Neuronal stem cell (in vitro differentiated cells): Measurements from ENCODE around the gene ADCY10.

ENCODE experiments used
- DNase-seq: peaks from one replicate; pipeline ENCODE4 v3.0.0-alpha.2; 2013; ENCODE audit warnings: low spot score
- H2AFZ ChIP-seq: one replicate; pipeline ENCODE4 v1.6.1; 2013; ENCODE audit warnings: mild to moderate bottlenecking, low read length, inconsistent platforms
- H2AK5ac ChIP-seq: 2 replicates; pipeline ENCODE4 v1.6.1; 2013; ENCODE audit warnings: low read depth, mild to moderate bottlenecking, inconsistent platforms, low read length, moderate library complexity, mixed read lengths
- H2BK120ac ChIP-seq: 2 replicates; pipeline ENCODE4 v1.6.1; 2013; ENCODE audit warnings: low read depth, mild to moderate bottlenecking, inconsistent platforms, low read length, moderate library complexity, mixed read lengths
- H2BK12ac ChIP-seq: one replicate; pipeline ENCODE4 v1.6.1; 2013; ENCODE audit warnings: low read length, inconsistent platforms
- H2BK15ac ChIP-seq: 2 replicates; pipeline ENCODE4 v1.6.1; 2013; ENCODE audit warnings: mild to moderate bottlenecking, low read length, inconsistent platforms, mixed read lengths
- H2BK5ac ChIP-seq: one replicate; pipeline ENCODE4 v1.6.1; 2013; ENCODE audit warnings: inconsistent platforms, mild to moderate bottlenecking, low read length, moderate library complexity
- H3K14ac ChIP-seq: one replicate; pipeline ENCODE4 v1.6.1; 2013; ENCODE audit warnings: low read length, inconsistent platforms
- H3K18ac ChIP-seq: 2 replicates; pipeline ENCODE4 v1.6.1; 2013; ENCODE audit warnings: low read length, inconsistent platforms
- H3K23ac ChIP-seq: 2 replicates; pipeline ENCODE4 v1.6.1; 2013; ENCODE audit warnings: low read depth, mild to moderate bottlenecking, mixed read lengths, low read length, inconsistent platforms; ENCODE audit not compliant: poor library complexity
- H3K27ac ChIP-seq: replicated peaks from 3 replicates; pipeline ENCODE4 v1.5.1; 2013; ENCODE audit warnings: low read length, inconsistent platforms
- H3K27me3 ChIP-seq, 3 experiments: 2 replicates each; pipeline ENCODE4 v1.6.1; 2013; ENCODE audit warnings: low read length in 3 of 3, mild to moderate bottlenecking in 2 of 3, inconsistent platforms in 1 of 3, low read depth in 1 of 3, mixed read lengths in 1 of 3, moderate library complexity in 1 of 3; ENCODE audit not compliant: control insufficient read depth in 3 of 3, insufficient read depth in 3 of 3
- H3K36me3 ChIP-seq, 2 donors: replicated peaks in 1 of 2; 2 replicates each; pipeline ENCODE4 v1.6.1; 2013; ENCODE audit warnings: low read length in 2 of 2; ENCODE audit not compliant: control insufficient read depth in 2 of 2, insufficient read depth in 2 of 2
- H3K4ac ChIP-seq: 2 replicates; pipeline ENCODE4 v1.6.1; 2013; ENCODE audit warnings: inconsistent platforms, mild to moderate bottlenecking, low read length, moderate library complexity
- H3K4me1 ChIP-seq, 2 donors: 1 replicate in 1 of 2; 2 replicates in 1 of 2; pipeline ENCODE4 v1.6.1; 2013; ENCODE audit warnings: low read length in 2 of 2, low read depth in 1 of 2; ENCODE audit not compliant: control insufficient read depth in 2 of 2, insufficient read depth in 1 of 2
- H3K4me2 ChIP-seq: one replicate; pipeline ENCODE4 v1.6.1; 2013; ENCODE audit warnings: mild to moderate bottlenecking, low read length, inconsistent platforms; ENCODE audit not compliant: insufficient read depth, poor library complexity, severe bottlenecking
- H3K4me3 ChIP-seq, 2 donors: 2 replicates each; pipeline ENCODE4 v1.5.1; 2013; ENCODE audit warnings: low read length in 2 of 2, mild to moderate bottlenecking in 2 of 2, inconsistent platforms in 1 of 2, moderate library complexity in 1 of 2
- H3K79me1 ChIP-seq: one replicate; pipeline ENCODE4 v1.6.1; 2013; ENCODE audit warnings: low read depth, mild to moderate bottlenecking, inconsistent platforms, low read length, moderate library complexity
- H3K9ac ChIP-seq: one replicate; pipeline ENCODE4 v1.6.1; 2013; ENCODE audit warnings: mild to moderate bottlenecking, low read depth, low read length, inconsistent platforms; ENCODE audit not compliant: poor library complexity
- H3K9me3 ChIP-seq, 2 donors: replicated peaks in 1 of 2; 2 replicates each; pipeline versions ENCODE3 to v1.6.1; 2013; ENCODE audit warnings: low read length in 2 of 2, mild to moderate bottlenecking in 2 of 2, inconsistent platforms in 1 of 2, low read depth in 1 of 2, mixed read lengths in 1 of 2, moderate library complexity in 1 of 2; ENCODE audit not compliant: control insufficient read depth in 2 of 2, insufficient read depth in 1 of 2
- H4K8ac ChIP-seq: one replicate; pipeline ENCODE4 v1.6.1; 2013; ENCODE audit warnings: low read depth, mild to moderate bottlenecking, inconsistent platforms, low read length, moderate library complexity
- H4K91ac ChIP-seq: one replicate; pipeline ENCODE4 v1.6.1; 2013; ENCODE audit warnings: low read length, low read depth, mild to moderate bottlenecking, inconsistent platforms; ENCODE audit not compliant: poor library complexity
- WGBS, 2 donors: extraction: QIAGEN DNeasy Blood & Tissue Kit; methylation state at CpG; one replicate each; pipeline ENCODE4 v1.1.7; 2013; ENCODE audit warnings: missing lambda C conversion rate in 2 of 2, mixed read lengths in 1 of 2; ENCODE audit not compliant: insufficient read length in 2 of 2, insufficient replicate concordance in 1 of 2; ENCODE audit errors: extremely low coverage in 2 of 2; 5-methylcytosine and 5-hydroxymethylcytosine counted together

Gene ADCY10

GRCh38 chr1:167927046-167927754, 13.3 kb upstream of the ADCY10 start:
- DNase-seq: no peak
- no peak overlapping the region for H2BK15ac ChIP-seq
- no peak overlapping the region for H4K91ac ChIP-seq
- no peaks in the 10 kb centered on the region for H3K9me3 ChIP-seq
- no peak overlapping the region for H2BK5ac ChIP-seq
- peaks cover 0 to 2% of the 10 kb centered on the region in 2 donors for H3K4me1 ChIP-seq
- H3K14ac ChIP-seq: no peak overlapping the region
- no peaks in the 10 kb centered on the region for H3K36me3 ChIP-seq
- no CpG with 5 or more reads among the region's 4 CpGs for WGBS, 2 donors
- no peak overlapping the region for H3K18ac ChIP-seq
- H3K4me3 ChIP-seq: no peak overlapping the region
- no peak overlapping the region for H2AK5ac ChIP-seq
- H3K27ac ChIP-seq: no peak overlapping the region
- no peak overlapping the region for H3K23ac ChIP-seq
- H3K9ac ChIP-seq: no peak overlapping the region
- H3K4me2 ChIP-seq: no peak overlapping the region
- no peak overlapping the region for H4K8ac ChIP-seq
- H3K4ac ChIP-seq: no peak overlapping the region
- H2AFZ ChIP-seq: no peak overlapping the region
- H3K27me3 ChIP-seq: no peaks in the 10 kb centered on the region
- H2BK120ac ChIP-seq: no peak overlapping the region
- H2BK12ac ChIP-seq: no peak overlapping the region
- H3K79me1 ChIP-seq: no peaks in the 10 kb centered on the region

GRCh38 chr1:167926486-167926997, 12.6 kb upstream of the ADCY10 start:
- Histone ChIP-seq H3K4ac (no peak overlapping the region), H3K27me3 (no peaks in the 10 kb centered on the region), H2AK5ac (no peak overlapping the region), H2BK15ac (no peak overlapping the region), H3K14ac (no peak overlapping the region), H3K27ac (no peak overlapping the region), H3K79me1 (no peaks in the 10 kb centered on the region), H3K23ac (no peak overlapping the region), H2BK5ac (no peak overlapping the region), H3K4me1 (peaks cover 0 to 2% of the 10 kb centered on the region in 2 donors), H3K18ac (no peak overlapping the region), H4K91ac (no peak overlapping the region), H2AFZ (no peak overlapping the region), H2BK120ac (no peak overlapping the region), H3K4me3 (no peak overlapping the region), H3K36me3 (no peaks in the 10 kb centered on the region), H3K9me3 (no peaks in the 10 kb centered on the region), H3K9ac (no peak overlapping the region), H3K4me2 (no peak overlapping the region), H2BK12ac (no peak overlapping the region), H4K8ac (no peak overlapping the region)
- WGBS, 2 donors: no CpG with 5 or more reads among the region's 6 CpGs
- DNase-seq: no peak

DNA sequence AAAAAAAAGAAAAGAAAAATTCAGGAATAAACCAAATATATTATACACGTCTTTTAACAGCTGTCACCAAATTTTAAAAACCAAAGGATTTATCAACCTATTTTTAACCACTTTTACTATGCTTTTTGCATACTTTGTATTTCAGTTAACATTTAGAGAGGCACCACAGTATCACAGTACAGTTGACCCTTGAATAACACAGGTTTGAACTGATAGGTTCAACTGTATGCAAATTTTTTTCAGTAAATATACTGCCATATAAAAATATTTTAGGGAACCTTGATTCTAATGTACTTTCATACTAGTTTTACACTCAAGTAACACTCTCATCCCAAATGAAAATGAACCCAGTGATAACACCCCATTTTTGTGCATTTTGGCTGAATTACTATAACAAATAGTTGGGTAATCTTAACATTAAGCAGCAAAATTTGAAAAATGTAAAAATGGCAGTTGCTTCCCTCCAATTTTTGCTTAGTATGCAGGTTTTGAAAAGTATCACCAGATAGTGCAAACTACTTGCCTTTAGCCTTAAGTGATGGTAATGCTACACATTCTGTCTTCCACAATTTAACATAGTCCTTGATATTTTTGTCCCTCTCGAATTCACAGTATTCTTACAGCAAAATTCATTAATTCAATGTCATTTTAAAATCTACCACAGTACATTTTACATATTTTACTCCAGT, 10.8 kb upstream of the ADCY10 start:
- H2BK120ac ChIP-seq: no peak overlapping the region
- H4K91ac ChIP-seq: no peak overlapping the region
- H3K4me3 ChIP-seq: no peak overlapping the region
- 100% methylated on average over 1 of the region's 2 CpGs; no CpG with 5 or more reads in 1 of the 2 donors for WGBS, 2 donors
- no peak overlapping the region for H2AK5ac ChIP-seq
- H3K4me1 ChIP-seq: peaks cover 0 to 2% of the 10 kb centered on the region in 2 donors
- no peak overlapping the region for H2BK15ac ChIP-seq
- no peaks in the 10 kb centered on the region for H3K27me3 ChIP-seq
- no peak overlapping the region for H3K4me2 ChIP-seq
- H2BK12ac ChIP-seq: no peak overlapping the region
- DNase-seq: no peak
- no peak overlapping the region for H4K8ac ChIP-seq
- no peak overlapping the region for H2BK5ac ChIP-seq
- H3K9ac ChIP-seq: no peak overlapping the region
- H3K4ac ChIP-seq: no peak overlapping the region
- H3K79me1 ChIP-seq: no peaks in the 10 kb centered on the region
- no peaks in the 10 kb centered on the region for H3K9me3 ChIP-seq
- no peak overlapping the region for H3K27ac ChIP-seq
- no peaks in the 10 kb centered on the region for H3K36me3 ChIP-seq
- H3K14ac ChIP-seq: no peak overlapping the region
- H3K18ac ChIP-seq: no peak overlapping the region
- H3K23ac ChIP-seq: no peak overlapping the region
- H2AFZ ChIP-seq: no peak overlapping the region

DNA sequence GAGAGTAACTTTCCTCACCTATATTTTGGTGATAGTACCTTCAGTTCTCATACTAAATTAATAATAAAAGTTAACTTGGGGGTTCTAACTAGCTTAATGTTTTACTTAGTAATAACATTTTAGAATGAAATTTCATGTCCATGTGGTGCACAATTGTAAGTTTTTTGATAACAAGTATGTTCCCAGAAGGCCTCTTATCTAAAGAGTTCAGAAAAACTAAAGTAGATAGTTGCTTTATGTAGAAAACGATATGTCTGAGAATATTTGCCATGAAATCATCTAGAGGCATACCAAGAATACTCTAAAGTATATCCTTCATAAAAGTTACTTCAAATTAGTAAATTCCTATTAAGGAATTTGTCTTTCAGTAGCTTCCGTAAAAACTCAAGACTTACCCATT, 10.2 kb upstream of the ADCY10 start:
- H2AK5ac ChIP-seq: no peak overlapping the region
- H2BK12ac ChIP-seq: no peak overlapping the region
- no peaks in the 10 kb centered on the region for H3K9me3 ChIP-seq
- no peak overlapping the region for H4K91ac ChIP-seq
- no peak for DNase-seq
- H3K4me1 ChIP-seq: peaks cover 0 to 2% of the 10 kb centered on the region in 2 donors
- H4K8ac ChIP-seq: no peak overlapping the region
- no peak overlapping the region for H3K4ac ChIP-seq
- H3K79me1 ChIP-seq: no peaks in the 10 kb centered on the region
- no peak overlapping the region for H3K23ac ChIP-seq
- H3K9ac ChIP-seq: no peak overlapping the region
- no CpG with 5 or more reads among the region's 2 CpGs for WGBS, 2 donors
- H2AFZ ChIP-seq: no peak overlapping the region
- H2BK15ac ChIP-seq: no peak overlapping the region
- H3K36me3 ChIP-seq: no peaks in the 10 kb centered on the region
- H3K27me3 ChIP-seq: no peaks in the 10 kb centered on the region
- H3K4me2 ChIP-seq: no peak overlapping the region
- H2BK120ac ChIP-seq: no peak overlapping the region
- no peak overlapping the region for H2BK5ac ChIP-seq
- H3K18ac ChIP-seq: no peak overlapping the region
- no peak overlapping the region for H3K27ac ChIP-seq
- no peak overlapping the region for H3K4me3 ChIP-seq
- no peak overlapping the region for H3K14ac ChIP-seq
